ENCODE measurements around the gene PITHD1.
"Not testable (repeated sequence)": the region's sequence is repeated elsewhere in the genome, so short reads cannot be mapped to it uniquely, and the experiment has no call there.

Gene PITHD1

DNA sequence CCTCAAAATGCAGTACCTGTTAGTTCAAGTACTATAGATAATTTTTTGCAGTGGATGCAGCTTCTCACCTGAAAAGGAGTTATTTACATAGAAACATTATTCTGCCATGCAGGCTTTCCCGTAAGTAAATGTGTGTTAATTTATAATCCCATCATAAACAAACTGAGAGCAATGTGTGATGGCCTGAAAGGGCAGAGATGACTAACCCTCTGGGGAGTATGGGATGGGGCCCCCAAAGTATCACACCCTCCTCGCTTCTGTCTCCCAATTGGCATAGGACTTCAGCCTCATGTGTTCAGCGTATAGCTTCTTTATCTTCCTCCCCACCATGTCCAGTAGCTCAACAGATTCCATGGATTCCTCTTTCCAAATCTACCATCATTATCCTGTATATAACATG, 39.4 kb downstream of the PITHD1 start:
- DNase-seq (ENCODE audit: extremely low spot score) = no peak
- ChIA-PET CTCF (interaction anchor here (0.6 to 14.2 kb wide), 6 partner anchors 8 to 101 kb away, joined by 3 to 185 read pairs (median 4); no protein-coding TSS in a partner anchor), POLR2A (no interaction called here)
- no peak for TF ChIP-seq CTCF (IDR thresholded peaks at IDR 0.05; ENCODE audit: control extremely low read depth, extremely low read depth, low read depth, missing control alignments)

DNA sequence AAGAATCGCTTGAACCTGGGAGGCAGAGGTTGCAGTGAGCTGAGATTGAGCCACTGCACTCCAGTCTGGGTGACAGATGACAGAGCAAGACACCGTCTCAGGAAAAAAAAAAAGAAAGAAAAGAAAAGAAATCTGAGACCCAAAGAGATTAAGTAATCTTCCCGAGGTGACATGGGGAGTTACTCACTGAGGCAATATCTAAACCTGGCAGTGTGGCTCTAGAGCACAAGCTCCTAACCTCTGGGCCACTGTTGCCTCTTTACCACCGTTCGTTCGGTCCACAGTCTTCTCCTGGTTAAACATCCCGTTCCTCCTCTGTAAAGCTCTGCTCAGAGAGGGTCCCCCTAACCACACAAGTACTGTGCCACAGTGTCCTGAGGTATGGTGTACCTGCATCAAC, 45.5 kb downstream of the PITHD1 start:
- ChIA-PET POLR2A (no interaction called here), CTCF (interaction anchor here (2.3 to 14.2 kb wide), 3 partner anchors 14 to 107 kb away, joined by 6 to 185 read pairs (median 16); no protein-coding TSS in a partner anchor)
- DNase-seq (ENCODE audit: extremely low spot score) = no peak

GRCh38 chr1:23824711-23825075, 46.5 kb downstream of the PITHD1 start:
- no peak for TF ChIP-seq CTCF (IDR thresholded peaks at IDR 0.05; ENCODE audit: control extremely low read depth, extremely low read depth, low read depth, missing control alignments)
- ChIA-PET CTCF (interaction anchor here (0.6 to 14.2 kb wide), 7 partner anchors 13 to 133 kb away, joined by 3 to 185 read pairs (median 3); partner anchors contain the start of gene RPL11), POLR2A (interaction anchor here (0.6 to 1.2 kb wide), 2 partner anchors 15 to 201 kb away, joined by 4 to 5 read pairs; no protein-coding TSS in a partner anchor)
- no peak for DNase-seq (ENCODE audit: extremely low spot score)

More for the DNA sequence above, 45.5 kb downstream of the PITHD1 start:
- no peak for TF ChIP-seq CTCF (IDR thresholded peaks at IDR 0.05; ENCODE audit: control extremely low read depth, extremely low read depth, low read depth, missing control alignments)

DNA sequence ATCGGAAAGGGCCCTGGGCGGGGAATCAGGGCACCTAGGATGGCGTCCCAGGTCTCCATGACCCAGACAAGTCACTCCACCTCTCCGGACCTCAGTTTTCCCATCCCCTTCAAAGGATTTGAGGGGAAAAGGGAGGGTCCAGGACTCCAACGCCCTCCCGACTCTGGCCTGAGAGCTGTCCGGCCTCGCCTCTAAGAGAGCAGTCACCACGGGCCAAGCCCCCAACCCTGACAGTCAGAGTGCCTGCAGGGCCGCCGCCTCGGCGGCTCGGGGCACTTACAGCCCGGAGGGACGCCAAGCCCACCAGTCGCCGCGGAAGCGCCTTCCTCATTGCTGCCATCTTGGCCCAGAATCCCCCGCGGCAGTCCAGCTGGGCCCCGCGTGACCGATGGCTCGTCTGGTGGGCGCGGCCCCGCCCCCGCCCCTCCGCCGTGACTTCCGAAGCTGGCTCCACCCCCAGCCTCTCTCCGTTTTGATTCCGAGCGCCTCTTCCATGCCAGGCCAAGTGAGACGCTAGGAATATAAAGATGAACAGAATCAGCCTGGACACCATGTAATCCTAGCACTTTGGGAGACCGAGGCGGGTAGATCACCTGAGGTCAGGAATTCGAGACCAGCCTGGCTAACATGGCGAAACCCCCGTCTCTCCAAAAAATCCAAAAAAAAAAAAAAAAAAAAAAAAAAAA, 47.0 kb downstream of the PITHD1 start, which contains the start of gene HMGCL:
HMGCL (minus strand) TSS at position 354 of the 686 bp plus-strand sequence; CDS start at position 340, 14 bp downstream.
- POLR2A ChIA-PET = interaction anchor here (0.6 to 1.2 kb wide), 5 partner anchors 14 to 201 kb away, joined by 3 to 9 read pairs (median 5); no protein-coding TSS in a partner anchor
- CTCF ChIA-PET = interaction anchor here (0.6 to 14.2 kb wide), 8 partner anchors 13 to 203 kb away, joined by 3 to 185 read pairs (median 3); partner anchors contain the start of gene RPL11
- TF ChIP-seq CTCF (IDR thresholded peaks at IDR 0.05; ENCODE audit: control extremely low read depth, extremely low read depth, low read depth, missing control alignments) = no peak

DNA sequence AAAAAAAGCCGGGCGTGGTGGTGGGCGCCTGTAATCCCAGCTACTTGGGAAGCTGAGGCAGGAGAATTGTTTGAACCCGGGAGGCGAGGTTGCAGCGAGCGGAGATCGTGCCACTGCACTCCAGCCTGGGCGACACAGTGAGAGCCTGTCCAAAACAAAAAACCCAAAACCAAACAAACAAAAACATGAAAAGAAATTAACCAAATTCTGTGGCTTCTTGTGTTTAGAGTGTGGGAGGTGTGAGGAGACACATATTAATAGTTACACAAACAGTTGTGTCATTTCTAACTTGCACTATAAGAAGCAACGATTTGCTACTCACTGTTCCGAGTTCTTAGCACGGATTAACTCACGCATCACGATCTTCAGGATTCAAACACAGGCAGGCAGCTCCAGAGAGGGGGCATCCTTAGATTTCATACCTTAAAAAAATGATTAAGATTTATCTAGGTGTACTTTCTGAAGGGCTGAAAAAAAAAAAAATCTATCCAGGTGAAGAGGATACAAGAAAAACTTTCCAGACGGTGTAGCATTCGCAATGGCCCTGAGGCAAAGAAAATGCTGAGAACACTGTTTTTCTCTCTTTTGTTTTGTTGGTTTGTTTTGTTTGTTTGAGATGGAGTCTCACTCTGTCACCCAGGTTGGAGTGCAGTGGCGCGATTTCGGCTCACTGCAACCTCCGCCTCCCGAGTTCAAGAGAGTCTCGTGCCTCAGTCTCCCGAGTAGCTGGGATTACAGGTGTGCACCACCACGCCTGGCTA, 47.7 kb downstream of the PITHD1 start:
- ChIA-PET CTCF (interaction anchor here (0.7 to 14.2 kb wide), 4 partner anchors 16 to 202 kb away, joined by 3 to 185 read pairs (median 10); no protein-coding TSS in a partner anchor), POLR2A (interaction anchor here (0.6 to 1.2 kb wide), 5 partner anchors 14 to 130 kb away, joined by 3 to 9 read pairs (median 4); no protein-coding TSS in a partner anchor)
- DNase-seq (ENCODE audit: extremely low spot score) = peak; percentile 77
- TF ChIP-seq CTCF (IDR thresholded peaks at IDR 0.05; ENCODE audit: control extremely low read depth, extremely low read depth, low read depth, missing control alignments) = no peak

More for the DNA sequence above, 47.0 kb downstream of the PITHD1 start, which contains the start of gene HMGCL:
- peak; percentile 95 for DNase-seq (ENCODE audit: extremely low spot score)

GRCh38 chr1:23826590-23826989, 48.4 kb downstream of the PITHD1 start:
- ChIA-PET POLR2A (interaction anchor here (0.6 kb wide), 1 partner anchor 24 kb away, joined by 3 read pairs; no protein-coding TSS in a partner anchor), CTCF (interaction anchor here (0.7 to 14.2 kb wide), 2 partner anchors 17 to 42 kb away, joined by 3 to 185 read pairs; no protein-coding TSS in a partner anchor)
- not testable (repeated sequence) for DNase-seq (ENCODE audit: extremely low spot score)
